Stimulated activated CD8-positive, alpha-beta memory T cell treated with anti-CD3 and anti-CD28 coated beads, Interleukin-15, amount 100 ng/mL, for 24 hours (primary cell): ENCODE data around the gene EIF4H.
"Not testable (repeated sequence)": the region's sequence is repeated elsewhere in the genome, so short reads cannot be mapped to it uniquely, and the experiment has no call there.

ENCODE experiments used
- DNase-seq: peaks from one replicate; pipeline ENCODE4 v3.0.0-alpha.2; 2020; ENCODE audit warnings: low read depth

Gene EIF4H

GRCh38 chr7:74173866-74174605, at the start of gene EIF4H:
Gene EIF4H (plus strand): TSS chr7:74174356. CDS start chr7:74174384, 28 bp downstream.
- DNase-seq: peak; percentile 94

- no peak for DNase-seq
Observed at GRCh38 chr7:74126220-74126880, 47.8 kb upstream of the EIF4H start.

- no peak for DNase-seq
Observed at GRCh38 chr7:74129887-74130286, 44.3 kb upstream of the EIF4H start.

DNA sequence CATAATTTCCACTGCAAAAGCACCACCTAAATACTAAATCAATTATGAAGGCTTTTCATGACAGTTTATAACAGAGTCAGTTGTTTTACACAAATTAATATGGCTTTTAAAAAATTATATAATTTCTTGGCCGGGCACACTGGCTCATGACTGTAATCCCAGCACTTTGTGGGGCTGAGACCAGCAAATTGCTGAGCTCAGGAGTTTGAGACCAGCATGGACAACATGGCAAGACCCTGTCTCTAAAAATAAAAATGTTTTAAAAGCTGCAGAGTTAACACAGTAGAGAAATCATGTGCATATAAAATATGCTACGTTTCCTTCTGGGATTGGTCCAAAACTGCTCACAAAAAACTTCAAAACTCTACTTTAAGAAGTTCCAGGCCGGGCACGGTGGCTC, 43.6 kb upstream of the EIF4H start:
- no peak for DNase-seq

DNA sequence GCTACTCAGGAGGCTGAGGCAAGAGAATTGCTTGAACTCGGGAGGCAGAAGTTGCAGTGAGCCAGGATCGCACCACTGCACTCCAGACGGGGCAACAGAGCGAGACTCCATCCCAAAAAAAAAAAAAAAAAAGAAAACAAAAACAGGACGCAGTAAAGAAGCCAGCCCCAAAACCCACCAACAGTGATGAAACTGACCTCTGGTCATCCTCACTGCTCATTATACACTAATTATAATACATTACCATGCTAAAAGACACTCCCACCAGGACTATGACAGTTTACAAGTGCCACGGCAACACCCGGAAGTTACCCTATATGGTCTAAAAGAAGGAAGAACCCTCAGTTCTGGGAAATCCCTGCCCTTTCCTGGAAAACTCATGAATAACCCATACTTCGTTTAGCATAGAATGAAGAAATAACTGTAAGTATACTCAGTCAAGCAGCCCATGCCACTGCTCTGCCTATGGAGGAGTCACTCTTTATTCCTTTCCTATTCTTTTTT, 40.0 kb upstream of the EIF4H start:
- DNase-seq: no peak

GRCh38 chr7:74138334-74138867, 35.8 kb upstream of the EIF4H start:
- DNase-seq: no peak

- DNase-seq: no peak
Observed at GRCh38 chr7:74138945-74139843, 35.0 kb upstream of the EIF4H start.

DNA sequence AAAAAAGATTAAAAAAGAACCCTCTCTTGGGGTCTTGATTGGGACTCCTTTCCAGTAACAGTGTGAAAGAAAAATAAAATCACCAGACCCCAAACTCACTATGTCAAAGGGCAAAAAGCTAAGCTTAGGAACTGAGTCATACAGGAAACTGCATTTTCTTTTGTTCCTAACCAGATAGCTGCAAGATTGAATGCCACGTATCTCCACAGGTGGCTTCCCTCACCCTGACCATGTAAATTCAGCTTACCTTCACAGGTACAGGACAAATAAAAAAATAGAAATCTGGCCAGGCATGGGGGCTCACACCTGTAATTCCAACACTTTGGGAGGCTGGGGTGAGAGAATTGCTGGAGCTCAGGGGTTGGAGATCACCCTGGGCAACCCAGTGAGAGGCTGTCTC, 32.5 kb upstream of the EIF4H start:
- no peak for DNase-seq

DNA sequence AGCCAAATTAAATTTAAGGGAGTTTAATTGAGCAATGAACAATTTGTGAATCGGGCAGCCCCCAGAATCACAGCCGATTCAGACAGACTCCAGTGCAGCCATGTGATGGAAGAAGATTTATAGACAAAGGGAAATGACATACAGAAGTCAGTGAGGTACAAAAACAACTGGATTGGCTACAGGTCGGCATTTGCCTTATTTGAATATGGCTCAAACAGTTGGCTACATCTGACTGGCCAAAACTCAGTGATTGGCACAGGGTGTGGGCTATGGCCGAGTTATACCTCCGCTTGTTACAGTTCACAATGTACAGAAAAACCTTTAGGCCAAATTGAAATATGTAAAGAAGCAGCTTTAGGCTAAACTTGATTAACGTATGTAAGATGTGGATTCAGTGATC, 30.8 kb upstream of the EIF4H start:
- no peak for DNase-seq

GRCh38 chr7:74148491-74148890, 25.7 kb upstream of the EIF4H start:
- no peak for DNase-seq

- DNase-seq: no peak
Observed at GRCh38 chr7:74149071-74149470, 25.1 kb upstream of the EIF4H start.

- no peak for DNase-seq
Observed at GRCh38 chr7:74149603-74150002, 24.6 kb upstream of the EIF4H start.

DNA sequence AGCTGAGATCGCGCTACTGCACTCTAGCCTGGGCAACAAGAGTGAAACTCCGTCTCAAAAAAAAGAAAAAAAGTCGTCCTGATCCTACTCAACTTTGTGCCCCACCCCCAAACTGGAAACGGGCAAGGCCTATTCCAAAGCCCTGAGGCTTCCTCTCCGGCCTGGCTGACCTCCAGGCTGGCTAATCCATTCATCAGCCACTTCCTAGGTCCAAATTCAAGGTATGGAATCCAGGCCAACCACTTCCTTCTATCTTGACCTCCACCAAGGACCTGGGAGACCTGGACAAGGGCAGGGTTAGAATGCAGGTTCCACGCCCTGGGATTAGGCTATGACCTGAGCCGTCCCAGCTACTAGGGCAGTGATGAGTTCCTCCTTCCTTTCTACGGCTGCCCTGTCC, 20.4 kb upstream of the EIF4H start:
- no peak for DNase-seq

DNA sequence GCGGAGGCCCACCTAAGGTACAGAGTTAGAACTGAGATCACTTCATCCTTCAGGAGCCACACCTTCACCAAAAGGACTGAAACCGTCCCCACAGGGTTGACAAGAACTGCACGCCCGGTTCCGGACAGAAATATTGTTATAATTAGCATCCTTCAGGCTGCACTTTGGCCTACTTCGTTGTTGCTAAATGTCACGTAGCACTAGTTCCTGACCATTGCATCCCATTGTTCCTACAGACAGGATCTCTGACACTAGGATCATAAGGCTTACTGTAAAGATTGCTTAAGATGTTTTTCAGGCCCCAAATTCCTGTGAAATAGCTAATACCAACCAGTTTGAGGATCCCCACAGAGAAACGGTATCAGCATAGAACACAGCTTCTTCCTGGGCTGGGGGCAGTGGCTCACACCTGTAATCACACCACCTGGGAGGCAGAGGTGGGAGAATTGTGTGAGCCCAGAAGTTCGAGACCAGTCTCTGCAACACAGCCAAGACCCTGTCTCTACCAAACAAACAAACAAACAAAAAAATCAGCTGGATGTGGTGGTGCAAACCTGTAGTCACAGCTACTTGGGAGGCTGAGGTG, 18.3 kb upstream of the EIF4H start:
- no peak for DNase-seq

GRCh38 chr7:74157605-74158004, 16.6 kb upstream of the EIF4H start:
- no peak for DNase-seq

- DNase-seq: no peak
Observed at GRCh38 chr7:74164985-74165456, 9.1 kb upstream of the EIF4H start.

GRCh38 chr7:74165867-74166593, 8.1 kb upstream of the EIF4H start:
- no peak for DNase-seq

GRCh38 chr7:74167324-74167723, 6.8 kb upstream of the EIF4H start:
- not testable (repeated sequence) for DNase-seq

GRCh38 chr7:74173074-74173473, 1.1 kb upstream of the EIF4H start:
- DNase-seq: no peak

DNA sequence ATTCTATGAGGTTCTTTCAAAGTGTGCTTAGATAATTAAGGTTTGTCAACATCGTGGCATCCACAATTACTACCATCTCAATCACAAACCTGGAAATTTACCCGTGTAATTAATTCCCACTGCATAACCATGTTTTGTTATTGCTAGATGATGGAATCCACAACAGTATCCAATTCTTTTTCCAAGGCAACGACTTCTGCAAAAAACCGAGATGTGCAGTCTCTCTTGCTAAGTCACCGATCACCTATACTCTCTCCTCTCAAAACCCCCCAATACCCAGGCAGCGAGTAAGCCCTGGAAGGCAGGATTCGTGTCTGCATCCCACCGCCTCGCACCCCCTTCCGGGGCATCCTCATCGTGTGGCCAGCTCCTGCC, 678 bp upstream of the EIF4H start:
- DNase-seq: no peak

DNA sequence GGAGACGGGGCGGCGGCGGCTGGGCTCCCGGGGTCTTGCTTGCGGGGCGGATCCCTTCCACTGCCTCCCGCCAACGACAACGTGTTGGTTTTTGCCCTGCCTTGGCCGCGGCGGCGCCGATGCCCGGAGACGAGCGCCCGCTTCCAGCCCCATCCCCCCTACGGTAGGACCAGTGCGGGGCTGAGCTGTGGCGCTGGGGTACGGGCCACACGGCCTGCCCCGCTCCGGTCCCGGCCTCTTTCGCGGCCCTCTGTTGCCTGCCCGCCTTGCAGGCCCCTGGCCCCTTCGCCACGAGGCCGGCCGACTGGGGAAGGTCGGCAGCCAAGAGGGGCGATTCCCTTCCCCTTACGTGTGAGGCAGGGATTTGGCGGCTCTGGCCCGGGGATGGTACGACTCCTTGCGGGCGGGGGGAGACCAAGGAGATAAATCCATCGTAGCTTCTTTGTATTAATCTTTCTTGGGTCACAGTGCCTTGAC, 488 bp downstream of the EIF4H start:
- peak; percentile 31 for DNase-seq
